HCT116 (cell line): Measurements from ENCODE around the gene TJP3. TPM values are rescaled to one million over a fixed set of nuclear protein-coding genes. Genes with fewer than 3 reads are reported as not detected.

Experiments
- ATAC-seq: fragments of 200-7000 bp; cut with Tn5 transposase; 2 replicates; pipeline ENCODE4 v1.9.1; 2020; ENCODE audit warnings: mild to moderate bottlenecking, moderate library complexity
- BruUV-seq: library from RNA; stranded (reverse); fragments of 400-500 nt; replicated peaks from 2 replicates; lab custom pipeline; 2021; lab: Mats Ljungman, UMichigan
- CTCF ChIA-PET: fragments of 300-600 bp; sonication (Branson Sonifier 250); formaldehyde crosslinking; loops from one replicate; lab custom pipeline; 2021; ENCODE audit warnings: antibody characterized with exemption; lab: Charles Lee
- POLR2A ChIA-PET: fragments of 300-600, 350-600 bp; sonication (Branson Sonifier 250); formaldehyde crosslinking; loops from one replicate; lab custom pipeline; 2021; ENCODE audit warnings: antibody characterized with exemption; lab: Charles Lee
- RAD21 ChIA-PET, 2 experiments: fragments of 300-600 bp; sonication (Branson Sonifier 250); formaldehyde crosslinking; loops; one replicate each; lab custom pipeline; 2023; ENCODE audit warnings: low total read pairs in 2 of 2; ENCODE audit not compliant: uncharacterized antibody in 2 of 2, unreplicated experiment in 2 of 2, low non-redundant PET in 1 of 2; lab: Charles Lee
- DNase-seq: peaks from one replicate; pipeline ENCODE4 v3.0.0-alpha.2; 2010; ENCODE audit warnings: low read depth, low spot score
- H2AFZ ChIP-seq: fragments of 200-600 bp; shearing (Covaris generic), sonication (generic); 2 replicates; pipeline ENCODE4 v1.6.1; 2017; ENCODE audit warnings: low read depth, mixed run types, mixed read lengths, antibody characterized with exemption, low read length; ENCODE audit not compliant: poor library complexity, severe bottlenecking
- H3K27ac ChIP-seq: 2 replicates; pipeline ENCODE4 v1.5.1; 2012; ENCODE audit warnings: low read depth, low read length
- H3K27me3 ChIP-seq: fragments of 200-600 bp; sonication (generic); 2 replicates; pipeline ENCODE4 v1.6.1; 2016; ENCODE audit warnings: mixed run types, low read length, mixed read lengths; ENCODE audit not compliant: insufficient read depth
- H3K36me3 ChIP-seq, 2 experiments: fragments of 200-500 bp in 1 of 2; fragments of 200-600 bp in 1 of 2; sonication (Bioruptor generic) in 1 of 2; sonication (generic) in 1 of 2; 2 replicates each; pipeline versions ENCODE4 v1.5.1 to v1.6.1; 2014 to 2016; ENCODE audit warnings: low read length in 2 of 2, inconsistent platforms in 1 of 2, mixed read lengths in 1 of 2, mixed run types in 1 of 2; ENCODE audit not compliant: insufficient read depth in 2 of 2, control insufficient read depth in 1 of 2
- H3K4me1 ChIP-seq, 2 experiments: fragments of 200-600 bp in 1 of 2; sonication (generic) in 1 of 2; 2 replicates each; pipeline versions ENCODE4 v1.5.1 to v1.6.1; 2012 to 2017; ENCODE audit warnings: low read length in 2 of 2, inconsistent platforms in 1 of 2, mild to moderate bottlenecking in 1 of 2, mixed read lengths in 1 of 2, mixed run types in 1 of 2, moderate library complexity in 1 of 2; ENCODE audit not compliant: insufficient read depth in 2 of 2, control insufficient read depth in 1 of 2
- H3K4me2 ChIP-seq: fragments of 200-600 bp; sonication (generic); 2 replicates; pipeline ENCODE4 v1.6.1; 2017; ENCODE audit warnings: mixed run types, low read length, mixed read lengths
- H3K4me3 ChIP-seq, 2 experiments: fragments of 200-600 bp in 1 of 2; sonication (generic) in 1 of 2; replicated peaks in 1 of 2; 2 replicates each; pipeline ENCODE4 v1.5.1; 2011 to 2016; ENCODE audit warnings: low read length in 2 of 2, control low read depth in 1 of 2, low read depth in 1 of 2, mild to moderate bottlenecking in 1 of 2, mixed read lengths in 1 of 2, mixed run types in 1 of 2
- H3K79me2 ChIP-seq: fragments of 200-600 bp; sonication (generic); 2 replicates; pipeline ENCODE4 v1.6.1; 2017; ENCODE audit warnings: mild to moderate bottlenecking, mixed run types, low read length, moderate library complexity, mixed read lengths; ENCODE audit not compliant: insufficient read depth
- H3K9ac ChIP-seq: fragments of 200-600 bp; sonication (generic); 2 replicates; pipeline ENCODE4 v1.6.1; 2016; ENCODE audit warnings: low read length, mixed read lengths
- H3K9me2 ChIP-seq: fragments of 200-600 bp; sonication (generic), shearing (Covaris generic); 2 replicates; pipeline ENCODE4 v1.6.1; 2017; ENCODE audit warnings: mixed run types, mild to moderate bottlenecking, moderate library complexity; ENCODE audit not compliant: insufficient read depth
- H3K9me3 ChIP-seq, 2 experiments: fragments of 200-500 bp in 1 of 2; fragments of 200-600 bp in 1 of 2; sonication (Bioruptor generic) in 1 of 2; sonication (generic) in 1 of 2; 2 replicates each; pipeline ENCODE4 v1.6.1; 2014 to 2017; ENCODE audit warnings: low read length in 2 of 2, mixed read lengths in 2 of 2, inconsistent platforms in 1 of 2, low read depth in 1 of 2, mild to moderate bottlenecking in 1 of 2, mixed run types in 1 of 2, moderate library complexity in 1 of 2; ENCODE audit not compliant: control insufficient read depth in 1 of 2, insufficient read depth in 1 of 2
- H4K20me1 ChIP-seq: fragments of 200-600 bp; sonication (generic), shearing (Covaris generic); 2 replicates; pipeline ENCODE4 v1.6.1; 2017; ENCODE audit warnings: mixed run types, mild to moderate bottlenecking, moderate library complexity; ENCODE audit not compliant: insufficient read depth
- CBX3 ChIP-seq: IDR thresholded peaks from 2 replicates; pipeline ENCODE4 v1.6.1; 2012; ENCODE audit warnings: low read depth
- EGR1 ChIP-seq: IDR thresholded peaks from 2 replicates; pipeline ENCODE4 v1.6.1; 2012; ENCODE audit warnings: low read depth
- ELF1 ChIP-seq: IDR thresholded peaks from 2 replicates; pipeline ENCODE4 v1.6.1; 2012; ENCODE audit warnings: low read depth, borderline replicate concordance
- EZH2phosphoT487 ChIP-seq: fragments of 200-600 bp; IDR thresholded peaks from 2 replicates; pipeline ENCODE4 v1.6.1; 2018; ENCODE audit warnings: antibody characterized with exemption, borderline replicate concordance
- JUND ChIP-seq: IDR thresholded peaks from 2 replicates; pipeline ENCODE4 v1.6.1; 2012
- POLR2AphosphoS5 ChIP-seq: IDR thresholded peaks from 2 replicates; pipeline ENCODE4 v1.6.1; 2011; ENCODE audit warnings: mild to moderate bottlenecking, low read depth, low read length, moderate library complexity
- RAD21 ChIP-seq: IDR thresholded peaks from 2 replicates; pipeline ENCODE4 v1.6.1; 2012; ENCODE audit warnings: low read depth, mild to moderate bottlenecking
- SP1 ChIP-seq: IDR thresholded peaks from 2 replicates; pipeline ENCODE4 v1.6.1; 2012; ENCODE audit warnings: low read depth
- SRF ChIP-seq: IDR thresholded peaks from 2 replicates; pipeline ENCODE4 v1.6.1; 2012; ENCODE audit warnings: low read depth
- TCF7L2 ChIP-seq: IDR thresholded peaks from 2 replicates; pipeline ENCODE4 v1.7.0; 2011; ENCODE audit warnings: borderline replicate concordance, inconsistent platforms; ENCODE audit not compliant: insufficient read depth, insufficient read length; ENCODE audit errors: extremely low read depth
- YY1 ChIP-seq: IDR thresholded peaks from 2 replicates; pipeline ENCODE4 v1.6.1; 2011; ENCODE audit warnings: low read length, low read depth, moderate library complexity, mild to moderate bottlenecking; ENCODE audit not compliant: insufficient replicate concordance; ENCODE audit errors: extremely low read depth
- intact Hi-C: fragments of 100-400 bp; cut with micrococcal nuclease; formaldehyde crosslinking; loops from 2 replicates; pipeline ENCODE4 v1.10.0; 2022
- total RNA-seq: library from RNA; stranded (reverse); gene quantifications from one replicate; pipeline ENCODE4 v1.2.1, GENCODE V29; 2021; ENCODE audit not compliant: unreplicated experiment
- TF ChIP-seq, protein P1 (sequence below), 3 experiments: fragments of 200-600 bp in 1 of 3; sonication (generic) in 1 of 3; IDR thresholded peaks in 2 of 3; conservative IDR thresholded peaks in 1 of 3; 2 replicates each; pipeline ENCODE4 v1.5.1; 2012 to 2017; ENCODE audit warnings: low read depth in 2 of 3, low read length in 2 of 3, antibody characterized with exemption in 1 of 3, borderline replicate concordance in 1 of 3, control low read depth in 1 of 3, mild to moderate bottlenecking in 1 of 3, mixed read lengths in 1 of 3, mixed run types in 1 of 3, moderate library complexity in 1 of 3; ENCODE audit not compliant: insufficient read depth in 1 of 3
- TF ChIP-seq, protein P2 (sequence below): IDR thresholded peaks from 2 replicates; pipeline ENCODE4 v1.6.1; 2012
- TF ChIP-seq, protein P3 (sequence below): IDR thresholded peaks from 2 replicates; pipeline ENCODE4 v1.6.1; 2012; ENCODE audit warnings: low read depth
- TF ChIP-seq, protein P4 (sequence below): IDR thresholded peaks from 2 replicates; pipeline ENCODE4 v1.6.1; 2011; ENCODE audit warnings: mild to moderate bottlenecking, low read length, moderate library complexity; ENCODE audit not compliant: insufficient replicate concordance; ENCODE audit errors: extremely low read depth

Gene TJP3
- total RNA-seq, 1 experiment from 2014 or later: 69.6 TPM

DNA sequence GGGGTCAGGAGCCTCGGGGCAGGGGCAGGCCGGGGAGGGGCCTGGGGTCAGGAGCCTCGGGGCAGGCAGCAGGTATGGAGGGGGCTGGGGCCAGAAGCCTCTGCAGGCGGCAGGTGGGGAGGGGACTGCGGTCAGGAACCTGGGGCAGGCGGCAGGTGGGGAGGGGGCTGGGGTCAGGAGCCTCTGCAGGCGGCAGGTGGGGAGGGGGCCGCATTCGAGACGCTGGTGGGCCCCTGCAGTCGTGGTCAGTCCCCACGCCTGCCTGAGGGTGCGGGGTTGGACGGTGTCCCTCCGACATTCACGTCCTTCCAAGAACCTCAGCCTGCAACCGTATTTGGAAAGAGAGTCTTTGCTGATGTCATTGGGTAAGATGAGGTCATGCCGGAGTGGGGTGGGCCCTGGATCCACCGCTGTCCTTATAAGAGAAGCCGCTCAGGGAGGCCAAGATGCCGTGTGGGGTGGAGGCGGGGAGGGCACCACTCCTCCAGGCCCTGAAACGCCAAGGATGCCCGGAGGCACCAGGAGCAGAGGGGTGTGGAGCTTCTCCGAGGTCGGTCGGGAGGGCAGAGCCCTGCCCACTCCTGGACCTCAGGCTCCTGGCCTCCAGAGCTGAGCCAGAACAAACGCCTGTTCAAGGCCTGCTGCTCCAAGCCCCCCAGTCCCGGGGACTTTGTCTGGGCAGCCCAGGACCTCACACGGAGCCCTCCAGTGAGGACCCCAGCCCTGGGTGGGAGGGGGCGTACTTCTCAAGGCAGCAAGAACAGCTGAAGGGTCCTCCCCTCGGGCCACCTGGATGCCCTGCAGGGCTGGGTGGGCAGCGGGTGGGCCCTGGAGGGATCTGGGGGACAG is 38.0 kb upstream of the TJP3 start:
- no TSS peak for BruUV-seq
- no peaks in the 10 kb centered on the region for H3K9me2 ChIP-seq
- no peak overlapping the region for H2AFZ ChIP-seq
- H3K27ac ChIP-seq: no peak overlapping the region
- CTCF ChIA-PET: no interaction called here
- no peaks in the 10 kb centered on the region for H3K79me2 ChIP-seq
- no peak for ATAC-seq
- intact Hi-C loops: no loop called here
- TF ChIP-seq YY1 (no peak), EGR1 (no peak), RAD21 (no peak), TCF7L2 (no peak), EZH2phosphoT487 (no peak), JUND (no peak), SRF (no peak), ELF1 (no peak), POLR2AphosphoS5 (no peak), CBX3 (no peak), SP1 (no peak)
- TF ChIP-seq, protein P1, sequence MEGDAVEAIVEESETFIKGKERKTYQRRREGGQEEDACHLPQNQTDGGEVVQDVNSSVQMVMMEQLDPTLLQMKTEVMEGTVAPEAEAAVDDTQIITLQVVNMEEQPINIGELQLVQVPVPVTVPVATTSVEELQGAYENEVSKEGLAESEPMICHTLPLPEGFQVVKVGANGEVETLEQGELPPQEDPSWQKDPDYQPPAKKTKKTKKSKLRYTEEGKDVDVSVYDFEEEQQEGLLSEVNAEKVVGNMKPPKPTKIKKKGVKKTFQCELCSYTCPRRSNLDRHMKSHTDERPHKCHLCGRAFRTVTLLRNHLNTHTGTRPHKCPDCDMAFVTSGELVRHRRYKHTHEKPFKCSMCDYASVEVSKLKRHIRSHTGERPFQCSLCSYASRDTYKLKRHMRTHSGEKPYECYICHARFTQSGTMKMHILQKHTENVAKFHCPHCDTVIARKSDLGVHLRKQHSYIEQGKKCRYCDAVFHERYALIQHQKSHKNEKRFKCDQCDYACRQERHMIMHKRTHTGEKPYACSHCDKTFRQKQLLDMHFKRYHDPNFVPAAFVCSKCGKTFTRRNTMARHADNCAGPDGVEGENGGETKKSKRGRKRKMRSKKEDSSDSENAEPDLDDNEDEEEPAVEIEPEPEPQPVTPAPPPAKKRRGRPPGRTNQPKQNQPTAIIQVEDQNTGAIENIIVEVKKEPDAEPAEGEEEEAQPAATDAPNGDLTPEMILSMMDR (IDR thresholded peaks at IDR 0.05 in 2 of 3, conservative IDR thresholded peaks at IDR 0.05 in 1 of 3; ENCODE audit: borderline replicate concordance in 1 of 3, insufficient read depth in 1 of 3, low read depth in 2 of 3, low read length in 2 of 3): no peak
- TF ChIP-seq, protein P2, sequence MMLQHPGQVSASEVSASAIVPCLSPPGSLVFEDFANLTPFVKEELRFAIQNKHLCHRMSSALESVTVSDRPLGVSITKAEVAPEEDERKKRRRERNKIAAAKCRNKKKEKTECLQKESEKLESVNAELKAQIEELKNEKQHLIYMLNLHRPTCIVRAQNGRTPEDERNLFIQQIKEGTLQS: no peak
- TF ChIP-seq, protein P3, sequence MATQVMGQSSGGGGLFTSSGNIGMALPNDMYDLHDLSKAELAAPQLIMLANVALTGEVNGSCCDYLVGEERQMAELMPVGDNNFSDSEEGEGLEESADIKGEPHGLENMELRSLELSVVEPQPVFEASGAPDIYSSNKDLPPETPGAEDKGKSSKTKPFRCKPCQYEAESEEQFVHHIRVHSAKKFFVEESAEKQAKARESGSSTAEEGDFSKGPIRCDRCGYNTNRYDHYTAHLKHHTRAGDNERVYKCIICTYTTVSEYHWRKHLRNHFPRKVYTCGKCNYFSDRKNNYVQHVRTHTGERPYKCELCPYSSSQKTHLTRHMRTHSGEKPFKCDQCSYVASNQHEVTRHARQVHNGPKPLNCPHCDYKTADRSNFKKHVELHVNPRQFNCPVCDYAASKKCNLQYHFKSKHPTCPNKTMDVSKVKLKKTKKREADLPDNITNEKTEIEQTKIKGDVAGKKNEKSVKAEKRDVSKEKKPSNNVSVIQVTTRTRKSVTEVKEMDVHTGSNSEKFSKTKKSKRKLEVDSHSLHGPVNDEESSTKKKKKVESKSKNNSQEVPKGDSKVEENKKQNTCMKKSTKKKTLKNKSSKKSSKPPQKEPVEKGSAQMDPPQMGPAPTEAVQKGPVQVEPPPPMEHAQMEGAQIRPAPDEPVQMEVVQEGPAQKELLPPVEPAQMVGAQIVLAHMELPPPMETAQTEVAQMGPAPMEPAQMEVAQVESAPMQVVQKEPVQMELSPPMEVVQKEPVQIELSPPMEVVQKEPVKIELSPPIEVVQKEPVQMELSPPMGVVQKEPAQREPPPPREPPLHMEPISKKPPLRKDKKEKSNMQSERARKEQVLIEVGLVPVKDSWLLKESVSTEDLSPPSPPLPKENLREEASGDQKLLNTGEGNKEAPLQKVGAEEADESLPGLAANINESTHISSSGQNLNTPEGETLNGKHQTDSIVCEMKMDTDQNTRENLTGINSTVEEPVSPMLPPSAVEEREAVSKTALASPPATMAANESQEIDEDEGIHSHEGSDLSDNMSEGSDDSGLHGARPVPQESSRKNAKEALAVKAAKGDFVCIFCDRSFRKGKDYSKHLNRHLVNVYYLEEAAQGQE: no peak
- TF ChIP-seq, protein P4, sequence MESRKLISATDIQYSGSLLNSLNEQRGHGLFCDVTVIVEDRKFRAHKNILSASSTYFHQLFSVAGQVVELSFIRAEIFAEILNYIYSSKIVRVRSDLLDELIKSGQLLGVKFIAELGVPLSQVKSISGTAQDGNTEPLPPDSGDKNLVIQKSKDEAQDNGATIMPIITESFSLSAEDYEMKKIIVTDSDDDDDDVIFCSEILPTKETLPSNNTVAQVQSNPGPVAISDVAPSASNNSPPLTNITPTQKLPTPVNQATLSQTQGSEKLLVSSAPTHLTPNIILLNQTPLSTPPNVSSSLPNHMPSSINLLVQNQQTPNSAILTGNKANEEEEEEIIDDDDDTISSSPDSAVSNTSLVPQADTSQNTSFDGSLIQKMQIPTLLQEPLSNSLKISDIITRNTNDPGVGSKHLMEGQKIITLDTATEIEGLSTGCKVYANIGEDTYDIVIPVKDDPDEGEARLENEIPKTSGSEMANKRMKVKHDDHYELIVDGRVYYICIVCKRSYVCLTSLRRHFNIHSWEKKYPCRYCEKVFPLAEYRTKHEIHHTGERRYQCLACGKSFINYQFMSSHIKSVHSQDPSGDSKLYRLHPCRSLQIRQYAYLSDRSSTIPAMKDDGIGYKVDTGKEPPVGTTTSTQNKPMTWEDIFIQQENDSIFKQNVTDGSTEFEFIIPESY: no peak
- no peaks in the 10 kb centered on the region for H3K9me3 ChIP-seq
- H3K4me2 ChIP-seq: no peak overlapping the region
- no peak for DNase-seq
- POLR2A ChIA-PET: no interaction called here
- peaks cover 0 to 6% of the 10 kb centered on the region in 2 experiments; a peak in 1 of 4 replicates for H3K4me1 ChIP-seq
- no peaks in the 10 kb centered on the region for H3K27me3 ChIP-seq
- H4K20me1 ChIP-seq: no peaks in the 10 kb centered on the region
- H3K4me3 ChIP-seq: no peak overlapping the region
- no peak overlapping the region for H3K9ac ChIP-seq
- RAD21 ChIA-PET: no interaction called here
- H3K36me3 ChIP-seq: no peaks in the 10 kb centered on the region
